Gastroesophageal sphincter (tissue), 4 donors: ENCODE data around the gene MTARC2. TPM values are rescaled to one million over a fixed set of nuclear protein-coding genes. Genes with fewer than 3 reads are reported as not detected.

Experiments
- ATAC-seq: fragments of 150-250 bp; one replicate; pipeline ENCODE4 v1.9.1; 2016; ENCODE audit warnings: mild to moderate bottlenecking, moderate library complexity
- H3K27ac ChIP-seq, 4 donors: fragments of 200-600 bp; sonication (generic) in 3 of 4; 1 replicate in 3 of 4; 2 replicates in 1 of 4; pipeline ENCODE4 v1.5.1; 2016 to 2019
- H3K27me3 ChIP-seq: fragments of 200-600 bp; sonication (generic); one replicate; pipeline ENCODE4 v1.5.1; 2019
- H3K36me3 ChIP-seq, 2 donors: fragments of 200-600 bp; sonication (generic); one replicate each; pipeline ENCODE4 v1.5.1; 2019; ENCODE audit warnings: control low read depth in 1 of 2
- H3K4me1 ChIP-seq, 3 donors: fragments of 200-600 bp; sonication (generic); 1 replicate in 2 of 3; 2 replicates in 1 of 3; pipeline ENCODE4 v1.5.1; 2016 to 2019; ENCODE audit warnings: control low read depth in 2 of 3
- H3K4me3 ChIP-seq, 2 donors: fragments of 200-600 bp; sonication (generic); one replicate each; pipeline ENCODE4 v1.5.1; 2019; ENCODE audit warnings: mild to moderate bottlenecking in 1 of 2, moderate library complexity in 1 of 2
- H3K9me3 ChIP-seq, 3 donors: fragments of 200-600 bp; sonication (generic); one replicate each; pipeline ENCODE4 v1.5.1; 2017 to 2019; ENCODE audit warnings: control low read depth in 2 of 3
- EP300 ChIP-seq: sonication (generic); formaldehyde crosslinking; IDR thresholded peaks from one replicate; pipeline ENCODE4 v1.6.1; 2017; ENCODE audit warnings: antibody characterized with exemption, mild to moderate bottlenecking
- POLR2A ChIP-seq, 2 donors: fragments of 450-650 bp; IDR thresholded peaks; one replicate each; pipeline ENCODE4 v1.6.1; 2017; ENCODE audit warnings: antibody characterized with exemption in 2 of 2, mild to moderate bottlenecking in 2 of 2, moderate library complexity in 1 of 2
- POLR2AphosphoS5 ChIP-seq: sonication (generic); formaldehyde crosslinking; IDR thresholded peaks from one replicate; pipeline ENCODE4 v1.6.1; 2017; ENCODE audit warnings: antibody characterized with exemption
- WGBS, 2 donors: methylation state at CpG; one replicate each; pipeline ENCODE4 v1.1.5; 2018; ENCODE audit warnings: low coverage in 1 of 2; 5-methylcytosine and 5-hydroxymethylcytosine counted together
- total RNA-seq, 4 donors: library from RNA; depleted of rRNA; stranded (reverse); fragments of >200 nt; gene quantifications; one replicate each; pipeline ENCODE4 v1.1.0, GENCODE V29; 2016
- TF ChIP-seq, protein P1 (sequence below), 4 experiments: fragments of 200-600 bp in 2 of 4; fragments of 450-650 bp in 2 of 4; sonication (generic) in 1 of 4; IDR thresholded peaks; one replicate each; pipeline ENCODE4 v1.5.1; 2017 to 2019; ENCODE audit warnings: antibody characterized with exemption in 4 of 4, mild to moderate bottlenecking in 2 of 4, moderate library complexity in 2 of 4

MTARC2 gene
- total RNA-seq, 4 donors from 2014 or later = 13.0 to 32.5 (median 17.9) TPM

DNA sequence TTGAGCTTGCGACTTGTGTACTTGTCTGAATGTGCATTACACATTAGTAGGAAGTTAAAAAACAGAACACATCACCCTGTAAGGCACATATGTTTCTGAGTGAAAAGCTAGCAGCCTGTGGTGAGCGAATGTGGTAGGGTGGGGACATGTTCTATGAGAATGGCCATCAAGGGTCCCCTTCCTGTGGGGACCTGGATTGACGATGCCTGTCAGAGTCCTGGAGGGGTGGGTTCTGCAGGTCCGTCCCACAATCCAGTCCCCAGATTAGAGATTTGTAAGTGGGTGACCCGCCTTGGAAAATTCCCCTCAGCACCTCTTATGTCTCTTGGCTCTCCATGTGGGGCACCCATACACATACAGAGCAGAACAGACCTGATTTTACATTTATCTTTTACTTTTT lies 78.6 kb downstream of the MTARC2 start:
- WGBS, 2 donors = 88 to 100% methylated on average over 3 of the region's 5 CpGs
- H3K36me3 ChIP-seq = no peaks in the 10 kb centered on the region
- no peaks in the 10 kb centered on the region for H3K9me3 ChIP-seq
- TF ChIP-seq POLR2AphosphoS5 (no peak), POLR2A (IDR thresholded peaks at IDR 0.05) (no peak)
- TF ChIP-seq, protein P1, sequence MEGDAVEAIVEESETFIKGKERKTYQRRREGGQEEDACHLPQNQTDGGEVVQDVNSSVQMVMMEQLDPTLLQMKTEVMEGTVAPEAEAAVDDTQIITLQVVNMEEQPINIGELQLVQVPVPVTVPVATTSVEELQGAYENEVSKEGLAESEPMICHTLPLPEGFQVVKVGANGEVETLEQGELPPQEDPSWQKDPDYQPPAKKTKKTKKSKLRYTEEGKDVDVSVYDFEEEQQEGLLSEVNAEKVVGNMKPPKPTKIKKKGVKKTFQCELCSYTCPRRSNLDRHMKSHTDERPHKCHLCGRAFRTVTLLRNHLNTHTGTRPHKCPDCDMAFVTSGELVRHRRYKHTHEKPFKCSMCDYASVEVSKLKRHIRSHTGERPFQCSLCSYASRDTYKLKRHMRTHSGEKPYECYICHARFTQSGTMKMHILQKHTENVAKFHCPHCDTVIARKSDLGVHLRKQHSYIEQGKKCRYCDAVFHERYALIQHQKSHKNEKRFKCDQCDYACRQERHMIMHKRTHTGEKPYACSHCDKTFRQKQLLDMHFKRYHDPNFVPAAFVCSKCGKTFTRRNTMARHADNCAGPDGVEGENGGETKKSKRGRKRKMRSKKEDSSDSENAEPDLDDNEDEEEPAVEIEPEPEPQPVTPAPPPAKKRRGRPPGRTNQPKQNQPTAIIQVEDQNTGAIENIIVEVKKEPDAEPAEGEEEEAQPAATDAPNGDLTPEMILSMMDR (IDR thresholded peaks at IDR 0.05) = no peak
- no peak overlapping the region for H3K27ac ChIP-seq
- peaks cover 3 to 50% (median 19%) of the 10 kb centered on the region in 3 donors for H3K4me1 ChIP-seq
- no peak for ATAC-seq
- H3K4me3 ChIP-seq = no peak overlapping the region
- H3K27me3 ChIP-seq = no peaks in the 10 kb centered on the region

GRCh38 chr1:220827445-220828178 lies 79.5 kb downstream of the MTARC2 start:
- ATAC-seq = no peak
- TF ChIP-seq POLR2AphosphoS5 = no peak
- no peak for TF ChIP-seq POLR2A (IDR thresholded peaks at IDR 0.05)
- no peak for TF ChIP-seq EP300
- TF ChIP-seq, protein P1 (IDR thresholded peaks at IDR 0.05) = no peak
- Histone ChIP-seq H3K27ac (no peak overlapping the region), H3K27me3 (no peaks in the 10 kb centered on the region), H3K4me1 (peaks cover 3 to 50% (median 19%) of the 10 kb centered on the region in 3 donors), H3K4me3 (no peak overlapping the region), H3K9me3 (no peaks in the 10 kb centered on the region), H3K36me3 (no peaks in the 10 kb centered on the region)
- 73 to 85% methylated on average over 3 to 4 of the region's 4 CpGs for WGBS, 2 donors

DNA sequence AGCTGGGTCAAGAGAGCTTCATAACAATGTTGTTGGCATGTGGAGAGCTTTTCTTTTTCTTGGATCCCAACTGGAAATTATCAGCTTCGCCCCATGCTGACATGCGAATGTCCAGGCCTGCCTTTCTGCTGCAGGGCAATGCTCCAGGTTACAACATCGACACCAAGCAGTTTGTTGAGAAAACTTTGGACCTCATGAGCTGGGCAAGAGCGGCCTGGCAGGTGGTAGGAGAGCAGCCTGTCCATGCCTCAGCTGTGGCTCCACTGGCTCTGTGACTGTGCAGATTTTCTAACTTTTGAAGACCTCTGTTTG lies 80.0 kb downstream of the MTARC2 start:
- Histone ChIP-seq H3K4me1 (peaks cover 3 to 55% (median 19%) of the 10 kb centered on the region in 3 donors), H3K4me3 (no peak overlapping the region), H3K9me3 (no peaks in the 10 kb centered on the region), H3K36me3 (no peaks in the 10 kb centered on the region), H3K27ac (no peak overlapping the region), H3K27me3 (no peaks in the 10 kb centered on the region)
- 90 to 100% methylated on average over 1 to 2 of the region's 4 CpGs for WGBS, 2 donors
- no peak for ATAC-seq
- TF ChIP-seq POLR2AphosphoS5 = no peak
- TF ChIP-seq POLR2A (IDR thresholded peaks at IDR 0.05) = no peak
- TF ChIP-seq, protein P1 (IDR thresholded peaks at IDR 0.05) = no peak
- TF ChIP-seq EP300 = no peak

- Histone ChIP-seq H3K27ac (peak overlapping the region in 3 of 4 donors; percentile 2 to 45 (median 32)), H3K27me3 (no peaks in the 10 kb centered on the region), H3K4me1 (peaks cover 3 to 56% (median 19%) of the 10 kb centered on the region in 3 donors), H3K4me3 (no peak overlapping the region), H3K9me3 (no peaks in the 10 kb centered on the region), H3K36me3 (no peaks in the 10 kb centered on the region)
- TF ChIP-seq, protein P1 (IDR thresholded peaks at IDR 0.05) = no peak
- no peak for TF ChIP-seq EP300
- peak; percentile 20 for ATAC-seq
- 43 to 68% methylated on average over 4 of the region's 4 CpGs for WGBS, 2 donors
These were observed 80.9 kb downstream of the MTARC2 start for GRCh38 chr1:220828950-220829586.

DNA sequence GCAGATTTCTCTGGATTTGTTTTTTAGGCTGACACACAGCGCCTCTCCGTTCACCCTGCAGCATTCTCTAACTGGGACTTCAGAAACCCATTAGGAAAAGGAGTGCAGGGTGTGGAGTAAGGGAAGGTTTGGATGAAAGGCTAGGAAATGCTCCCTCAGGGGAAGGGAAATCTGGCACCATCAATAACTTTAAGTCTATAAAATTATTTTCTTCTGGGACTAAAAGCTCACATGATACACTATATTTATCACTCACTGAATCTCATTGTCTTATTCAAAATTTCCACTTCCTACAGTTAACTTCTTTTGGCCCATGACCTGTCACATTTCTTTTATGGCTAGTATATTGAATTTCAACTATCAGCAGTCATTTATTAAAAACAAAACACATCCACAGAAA lies 85.3 kb downstream of the MTARC2 start:
- TF ChIP-seq POLR2A (IDR thresholded peaks at IDR 0.05) (no peak), EP300 (no peak), POLR2AphosphoS5 (no peak)
- TF ChIP-seq, protein P1 (IDR thresholded peaks at IDR 0.05) = no peak
- H3K9me3 ChIP-seq = no peaks in the 10 kb centered on the region
- H3K36me3 ChIP-seq = no peaks in the 10 kb centered on the region
- ATAC-seq = no peak
- H3K4me1 ChIP-seq = peaks cover 3 to 29% (median 8%) of the 10 kb centered on the region in 3 donors
- no peak overlapping the region for H3K4me3 ChIP-seq
- H3K27ac ChIP-seq = no peak overlapping the region
- WGBS, 2 donors = 39% methylated on average over 2 of the region's 2 CpGs; no CpG with 5 or more reads in 1 of the 2 donors
- H3K27me3 ChIP-seq = no peaks in the 10 kb centered on the region
